ENCODE results near the gene AHR.
A peak's percentile ranks its signal among the peaks of the same experiment; 100 is the strongest.

AHR gene

DNA sequence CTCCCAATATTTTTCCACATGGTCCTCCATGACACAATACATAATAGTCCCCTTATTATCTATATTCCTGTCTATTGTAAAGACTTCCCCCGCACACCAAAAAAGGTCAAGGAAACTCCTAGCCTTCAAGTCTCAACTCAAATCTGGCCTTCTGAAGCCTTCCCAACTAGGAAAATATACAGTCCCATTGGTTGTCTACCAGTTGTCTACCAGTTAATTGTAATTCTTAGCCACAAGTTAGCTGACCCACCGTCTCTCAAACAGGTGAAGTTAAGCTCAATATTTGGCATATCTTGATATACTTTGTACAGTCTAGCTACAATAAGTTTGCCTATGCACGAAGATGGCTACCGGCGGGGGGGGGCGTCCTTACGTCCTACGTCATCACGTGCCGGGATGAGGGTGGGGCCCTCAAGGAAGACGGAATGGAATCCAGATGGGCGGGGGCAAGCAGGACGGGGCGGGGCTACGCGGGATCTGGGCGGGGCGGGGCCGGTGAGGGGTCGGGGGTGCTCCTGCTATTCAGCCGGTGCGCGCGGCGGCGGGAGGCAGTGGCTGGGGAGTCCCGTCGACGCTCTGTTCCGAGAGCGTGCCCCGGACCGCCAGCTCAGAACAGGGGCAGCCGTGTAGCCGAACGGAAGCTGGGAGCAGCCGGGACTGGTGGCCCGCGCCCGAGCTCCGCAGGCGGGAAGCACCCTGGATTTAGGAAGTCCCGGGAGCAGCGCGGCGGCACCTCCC lies at the start of gene AHR:
Gene AHR (plus strand): TSS at position 551 of the 738 bp plus-strand sequence. CDS start 613 bp downstream, outside the sequence.
- no peaks in the 10 kb centered on the region for H4K20me1 ChIP-seq (ENCODE audit: insufficient read depth, low read length)
- peak within 1 kb of the TSS; percentile 75 for H3K9ac ChIP-seq (ENCODE audit: low read length)
- H3K9me3 ChIP-seq (replicated peaks; ENCODE audit: insufficient read depth, low read length) = no peaks in the 10 kb centered on the region
- H3K36me3 ChIP-seq (replicated peaks; ENCODE audit: insufficient read depth, low read length) = no peaks in the 10 kb centered on the region
- H3F3A ChIP-seq (ENCODE audit: insufficient read depth, low read length) = peaks cover 5% of the 10 kb centered on the region; the same call in 1 of the 2 replicates
- peaks cover 21% of the 10 kb centered on the region for H3K79me2 ChIP-seq (ENCODE audit: low read length)
- peak within 1 kb of the TSS; percentile 89 for H3K4me3 ChIP-seq (ENCODE audit: low read length)
- TF ChIP-seq EZH2 (optimal IDR thresholded peaks at IDR 0.05; ENCODE audit: low read depth, low read length) (no peak), EZH2phosphoT487 (IDR thresholded peaks at IDR 0.05; ENCODE audit: low read length) (no peak)
- TF ChIP-seq, protein P1, sequence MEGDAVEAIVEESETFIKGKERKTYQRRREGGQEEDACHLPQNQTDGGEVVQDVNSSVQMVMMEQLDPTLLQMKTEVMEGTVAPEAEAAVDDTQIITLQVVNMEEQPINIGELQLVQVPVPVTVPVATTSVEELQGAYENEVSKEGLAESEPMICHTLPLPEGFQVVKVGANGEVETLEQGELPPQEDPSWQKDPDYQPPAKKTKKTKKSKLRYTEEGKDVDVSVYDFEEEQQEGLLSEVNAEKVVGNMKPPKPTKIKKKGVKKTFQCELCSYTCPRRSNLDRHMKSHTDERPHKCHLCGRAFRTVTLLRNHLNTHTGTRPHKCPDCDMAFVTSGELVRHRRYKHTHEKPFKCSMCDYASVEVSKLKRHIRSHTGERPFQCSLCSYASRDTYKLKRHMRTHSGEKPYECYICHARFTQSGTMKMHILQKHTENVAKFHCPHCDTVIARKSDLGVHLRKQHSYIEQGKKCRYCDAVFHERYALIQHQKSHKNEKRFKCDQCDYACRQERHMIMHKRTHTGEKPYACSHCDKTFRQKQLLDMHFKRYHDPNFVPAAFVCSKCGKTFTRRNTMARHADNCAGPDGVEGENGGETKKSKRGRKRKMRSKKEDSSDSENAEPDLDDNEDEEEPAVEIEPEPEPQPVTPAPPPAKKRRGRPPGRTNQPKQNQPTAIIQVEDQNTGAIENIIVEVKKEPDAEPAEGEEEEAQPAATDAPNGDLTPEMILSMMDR (IDR thresholded peaks at IDR 0.05; ENCODE audit: low read length) = no peak
- H3K9me2 ChIP-seq (replicated peaks; ENCODE audit: insufficient read depth, low read length) = no peaks in the 10 kb centered on the region
- DNase-seq = peak; percentile 94
- H3K4me1 ChIP-seq (ENCODE audit: low read length) = 0 out of 2 replicates have a peak, but pooled peaks cover 5% of the 10 kb centered on the region
- H3K27ac ChIP-seq (ENCODE audit: low read length) = peak within 1 kb of the TSS; percentile 70; the same call in 1 of the 2 replicates
- H3K4me2 ChIP-seq (ENCODE audit: low read depth, low read length) = peak within 1 kb of the TSS; percentile 62
- H2AFZ ChIP-seq (ENCODE audit: low read length) = peak within 1 kb of the TSS; percentile 100
- no peaks in the 10 kb centered on the region for H3K27me3 ChIP-seq (replicated peaks; ENCODE audit: insufficient read depth, low read length)

DNA sequence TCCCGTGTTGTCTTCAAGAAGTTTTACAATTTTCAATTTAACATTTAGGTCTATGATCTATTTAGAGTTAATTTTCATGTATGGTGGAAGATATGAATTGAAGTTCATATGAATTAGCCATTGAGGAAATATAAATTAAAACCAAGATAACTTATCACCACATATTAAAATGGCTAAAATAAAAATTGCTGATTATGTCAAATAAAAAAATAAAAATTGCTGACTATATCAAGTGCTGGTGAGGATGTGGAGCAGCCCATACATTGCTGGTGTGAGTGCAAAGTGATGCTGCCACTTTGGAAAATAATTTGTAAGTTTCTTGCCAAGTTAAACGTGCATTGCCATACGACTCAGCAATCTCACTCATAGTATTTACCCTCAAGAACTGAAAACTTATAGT lies 44.6 kb upstream of the AHR start:
- no peaks in the 10 kb centered on the region for H3K27me3 ChIP-seq (replicated peaks; ENCODE audit: insufficient read depth, low read length)
- no peaks in the 10 kb centered on the region for H3K79me2 ChIP-seq (ENCODE audit: low read length)
- no peak overlapping the region for H3K4me2 ChIP-seq (ENCODE audit: low read depth, low read length)
- no peak for DNase-seq
- H3K4me1 ChIP-seq (ENCODE audit: low read length) = no peaks in the 10 kb centered on the region
- H3K4me3 ChIP-seq (ENCODE audit: low read length) = no peak overlapping the region
- no peak overlapping the region for H3K9ac ChIP-seq (ENCODE audit: low read length)
- H4K20me1 ChIP-seq (ENCODE audit: insufficient read depth, low read length) = no peaks in the 10 kb centered on the region
- no peaks in the 10 kb centered on the region for H3K9me2 ChIP-seq (replicated peaks; ENCODE audit: insufficient read depth, low read length)
- H3F3A ChIP-seq (ENCODE audit: insufficient read depth, low read length) = no peaks in the 10 kb centered on the region
- H3K36me3 ChIP-seq (replicated peaks; ENCODE audit: insufficient read depth, low read length) = no peaks in the 10 kb centered on the region
- no peaks in the 10 kb centered on the region for H3K9me3 ChIP-seq (replicated peaks; ENCODE audit: insufficient read depth, low read length)
- H2AFZ ChIP-seq (ENCODE audit: low read length) = no peak overlapping the region
- H3K27ac ChIP-seq (ENCODE audit: low read length) = no peak overlapping the region
- TF ChIP-seq EZH2phosphoT487 (IDR thresholded peaks at IDR 0.05; ENCODE audit: low read length) = no peak
- TF ChIP-seq EZH2 (optimal IDR thresholded peaks at IDR 0.05; ENCODE audit: low read depth, low read length) = no peak
- TF ChIP-seq, protein P1 (IDR thresholded peaks at IDR 0.05; ENCODE audit: low read length) = no peak

DNA sequence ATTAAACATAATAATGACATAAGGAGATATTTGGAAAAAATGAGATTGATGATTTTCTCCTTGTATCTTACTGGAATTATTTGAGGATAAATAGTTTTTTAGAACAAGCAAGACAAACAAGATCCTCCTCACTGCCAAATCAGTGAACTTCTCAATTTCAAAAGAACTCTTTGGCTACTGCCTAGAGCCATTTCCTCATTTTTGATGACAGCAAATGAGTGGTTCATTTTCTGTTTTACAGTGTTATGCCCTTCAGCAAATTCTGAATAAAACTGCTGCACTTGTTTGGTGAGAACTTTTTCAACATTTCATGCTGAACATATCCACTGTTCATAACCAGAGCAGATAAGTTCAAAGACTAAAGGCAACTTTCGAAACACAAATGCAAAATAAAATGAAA lies 42.5 kb upstream of the AHR start:
- Histone ChIP-seq H3K27me3 (replicated peaks; ENCODE audit: insufficient read depth, low read length) (no peaks in the 10 kb centered on the region), H2AFZ (ENCODE audit: low read length) (no peak overlapping the region)
- no peak for DNase-seq

More for the DNA sequence above, 42.5 kb upstream of the AHR start:
- no peaks in the 10 kb centered on the region for H3K36me3 ChIP-seq (replicated peaks; ENCODE audit: insufficient read depth, low read length)
- no peak overlapping the region for H3K4me3 ChIP-seq (ENCODE audit: low read length)
- no peaks in the 10 kb centered on the region for H3K9me2 ChIP-seq (replicated peaks; ENCODE audit: insufficient read depth, low read length)
- no peaks in the 10 kb centered on the region for H4K20me1 ChIP-seq (ENCODE audit: insufficient read depth, low read length)
- H3K79me2 ChIP-seq (ENCODE audit: low read length) = no peaks in the 10 kb centered on the region
- no peak overlapping the region for H3K9ac ChIP-seq (ENCODE audit: low read length)
- TF ChIP-seq, protein P1 (IDR thresholded peaks at IDR 0.05; ENCODE audit: low read length) = no peak
- TF ChIP-seq EZH2phosphoT487 (IDR thresholded peaks at IDR 0.05; ENCODE audit: low read length) (no peak), EZH2 (optimal IDR thresholded peaks at IDR 0.05; ENCODE audit: low read depth, low read length) (no peak)
- no peaks in the 10 kb centered on the region for H3K4me1 ChIP-seq (ENCODE audit: low read length)
- H3K4me2 ChIP-seq (ENCODE audit: low read depth, low read length) = no peak overlapping the region
- H3K9me3 ChIP-seq (replicated peaks; ENCODE audit: insufficient read depth, low read length) = no peaks in the 10 kb centered on the region
- no peak overlapping the region for H3K27ac ChIP-seq (ENCODE audit: low read length)
- no peaks in the 10 kb centered on the region for H3F3A ChIP-seq (ENCODE audit: insufficient read depth, low read length)

All from MM.1S (cell line).